Mesenchymal stem cell (in vitro differentiated cells and primary cell): ENCODE results near the gene IMMP2L.

Experiments used
- DNase-seq: peaks from one replicate; pipeline ENCODE4 v3.0.0-alpha.2; 2013
- H2AFZ ChIP-seq: one replicate; pipeline ENCODE4 v1.6.1; 2013; ENCODE audit warnings: low read depth, mild to moderate bottlenecking, control low read depth, inconsistent platforms, low read length, moderate library complexity
- H2AK5ac ChIP-seq: 2 replicates; pipeline ENCODE4 v1.6.1; 2013; ENCODE audit warnings: low read length, moderate library complexity, mild to moderate bottlenecking, inconsistent platforms; ENCODE audit not compliant: severe bottlenecking
- H2BK120ac ChIP-seq: one replicate; pipeline ENCODE4 v1.6.1; 2013; ENCODE audit warnings: low read depth, mild to moderate bottlenecking, inconsistent platforms, low read length, moderate library complexity
- H2BK12ac ChIP-seq, 2 experiments: one replicate each; pipeline ENCODE4 v1.6.1; 2013; ENCODE audit warnings: inconsistent platforms in 2 of 2, low read length in 2 of 2, mild to moderate bottlenecking in 2 of 2, moderate library complexity in 2 of 2, control low read depth in 1 of 2
- H2BK15ac ChIP-seq: one replicate; pipeline ENCODE4 v1.6.1; 2013; ENCODE audit warnings: mild to moderate bottlenecking, low read depth, inconsistent platforms; ENCODE audit not compliant: poor library complexity, severe bottlenecking
- H2BK5ac ChIP-seq: 2 replicates; pipeline ENCODE4 v1.6.1; 2013; ENCODE audit warnings: low read depth, mild to moderate bottlenecking, low read length, control low read depth, inconsistent platforms; ENCODE audit not compliant: poor library complexity, severe bottlenecking
- H3K14ac ChIP-seq, 2 experiments: one replicate each; pipeline ENCODE4 v1.6.1; 2013; ENCODE audit warnings: inconsistent platforms in 2 of 2, low read length in 2 of 2, control low read depth in 1 of 2, mild to moderate bottlenecking in 1 of 2, moderate library complexity in 1 of 2
- H3K18ac ChIP-seq, 2 experiments: one replicate each; pipeline ENCODE4 v1.6.1; 2013; ENCODE audit warnings: inconsistent platforms in 2 of 2, low read length in 2 of 2, control low read depth in 1 of 2, low read depth in 1 of 2, mild to moderate bottlenecking in 1 of 2
- H3K23ac ChIP-seq, 2 experiments: one replicate each; pipeline ENCODE4 v1.6.1; 2013; ENCODE audit warnings: inconsistent platforms in 2 of 2, low read length in 2 of 2, mild to moderate bottlenecking in 2 of 2, moderate library complexity in 2 of 2, control low read depth in 1 of 2
- H3K27ac ChIP-seq: 2 replicates; pipeline ENCODE4 v1.5.1; 2013; ENCODE audit warnings: mild to moderate bottlenecking, moderate library complexity, low read length, control low read depth, inconsistent platforms; ENCODE audit not compliant: poor library complexity, severe bottlenecking
- H3K27me3 ChIP-seq, 2 experiments: 2 replicates each; pipeline versions ENCODE4 v1.6.1 to v1.7.0; 2013; ENCODE audit warnings: low read length in 2 of 2, mild to moderate bottlenecking in 2 of 2, moderate library complexity in 2 of 2, control low read depth in 1 of 2, inconsistent platforms in 1 of 2; ENCODE audit not compliant: control insufficient read depth in 1 of 2, insufficient read depth in 1 of 2
- H3K36me3 ChIP-seq, 2 experiments: 2 replicates each; pipeline versions ENCODE4 v1.6.1 to v1.7.0; 2013; ENCODE audit warnings: low read length in 2 of 2, control low read depth in 1 of 2, inconsistent platforms in 1 of 2, low read depth in 1 of 2, mild to moderate bottlenecking in 1 of 2; ENCODE audit not compliant: insufficient read depth in 2 of 2, control insufficient read depth in 1 of 2
- H3K4ac ChIP-seq, 2 experiments: one replicate each; pipeline ENCODE4 v1.6.1; 2013; ENCODE audit warnings: inconsistent platforms in 2 of 2, low read length in 2 of 2, mild to moderate bottlenecking in 2 of 2, moderate library complexity in 2 of 2, control low read depth in 1 of 2, low read depth in 1 of 2
- H3K4me1 ChIP-seq: 2 replicates; pipeline ENCODE4 v1.6.1; 2013; ENCODE audit warnings: low read depth, low read length, control low read depth; ENCODE audit not compliant: control insufficient read depth, insufficient read depth
- H3K4me2 ChIP-seq: 2 replicates; pipeline ENCODE4 v1.6.1; 2013; ENCODE audit warnings: low read length, mild to moderate bottlenecking, inconsistent platforms; ENCODE audit not compliant: poor library complexity, severe bottlenecking
- H3K4me3 ChIP-seq, 2 experiments: 2 replicates each; pipeline versions ENCODE4 v1.5.1 to v1.7.0; 2013; ENCODE audit warnings: low read length in 2 of 2, mild to moderate bottlenecking in 2 of 2, control low read depth in 1 of 2, low read depth in 1 of 2; ENCODE audit not compliant: insufficient read depth in 1 of 2
- H3K79me1 ChIP-seq: replicated peaks from 2 replicates; pipeline ENCODE4 v1.6.1; 2013; ENCODE audit warnings: mild to moderate bottlenecking, control low read depth, low read length, inconsistent platforms; ENCODE audit not compliant: poor library complexity, severe bottlenecking
- H3K9ac ChIP-seq: 2 replicates; pipeline ENCODE4 v1.7.0; 2013; ENCODE audit warnings: mild to moderate bottlenecking, low read length, moderate library complexity
- H3K9me3 ChIP-seq: 2 replicates; pipeline ENCODE4 v1.7.0; 2013; ENCODE audit warnings: mild to moderate bottlenecking, low read length; ENCODE audit not compliant: control insufficient read depth
- H4K8ac ChIP-seq: one replicate; pipeline ENCODE4 v1.6.1; 2013; ENCODE audit warnings: inconsistent platforms, mild to moderate bottlenecking, low read length, moderate library complexity
- H4K91ac ChIP-seq: one replicate; pipeline ENCODE4 v1.6.1; 2013; ENCODE audit warnings: mild to moderate bottlenecking, low read length, inconsistent platforms
- WGBS: methylation state at CpG from one replicate; pipeline ENCODE4 v1.1.7; 2013; ENCODE audit warnings: mixed read lengths; 5-methylcytosine and 5-hydroxymethylcytosine counted together

The IMMP2L gene

DNA sequence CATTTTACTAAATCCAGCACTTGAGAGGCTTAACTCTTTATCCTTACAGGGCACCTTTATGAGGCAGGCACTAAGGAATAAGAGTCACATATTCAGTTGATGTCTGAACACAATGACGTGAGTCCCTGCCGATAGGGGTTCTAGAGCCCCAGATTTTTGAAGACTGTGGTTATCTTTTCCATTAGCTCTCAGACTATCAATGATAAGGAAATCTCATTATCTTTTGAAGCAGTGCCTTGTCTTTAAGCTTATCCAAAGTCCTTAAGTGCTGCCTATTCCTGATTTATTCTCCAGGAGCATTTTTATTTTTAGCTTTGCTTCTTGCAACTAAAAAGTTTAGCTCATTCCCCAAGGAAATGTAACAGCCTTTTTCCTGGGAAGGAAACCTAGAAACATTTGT lies 915.5 kb downstream of the IMMP2L start:
- no peak for DNase-seq
- Histone ChIP-seq H3K14ac (no peak overlapping the region), H3K79me1 (no peaks in the 10 kb centered on the region), H3K36me3 (no peaks in the 10 kb centered on the region), H3K4me3 (no peak overlapping the region), H3K27ac (no peak overlapping the region), H3K4me1 (no peaks in the 10 kb centered on the region), H2BK15ac (no peak overlapping the region), H3K18ac (no peak overlapping the region), H3K27me3 (no peaks in the 10 kb centered on the region), H3K4me2 (no peak overlapping the region), H2BK12ac (no peak overlapping the region), H4K8ac (no peak overlapping the region), H2AFZ (no peak overlapping the region), H3K9ac (no peak overlapping the region), H2AK5ac (no peak overlapping the region), H2BK120ac (no peak overlapping the region), H3K9me3 (no peaks in the 10 kb centered on the region), H3K23ac (no peak overlapping the region), H2BK5ac (no peak overlapping the region), H3K4ac (no peak overlapping the region), H4K91ac (no peak overlapping the region)
- 96% methylated on average over 2 of the region's 2 CpGs for WGBS

DNA sequence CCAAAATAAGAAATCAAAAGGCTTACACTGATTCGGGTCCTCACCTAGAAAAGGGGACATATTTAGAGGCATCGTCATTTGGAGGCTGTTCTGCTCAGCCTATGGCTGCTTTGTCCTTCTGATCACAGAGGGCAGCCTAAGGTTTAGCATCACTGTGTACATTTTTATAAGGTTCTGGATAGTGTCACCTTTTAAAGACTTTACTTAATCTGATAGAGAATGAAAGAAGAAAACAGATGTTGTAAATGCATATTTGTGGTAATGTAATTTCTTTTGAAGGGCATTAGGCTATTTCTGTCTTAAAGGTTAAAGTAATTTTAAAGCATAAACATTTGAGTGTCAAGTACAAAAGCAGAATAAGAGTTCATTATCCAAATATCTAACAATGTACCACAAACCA lies 916.7 kb downstream of the IMMP2L start:
- Histone ChIP-seq H3K4me3 (no peak overlapping the region), H3K18ac (no peak overlapping the region), H2BK120ac (no peak overlapping the region), H3K4me2 (no peak overlapping the region), H3K9ac (no peak overlapping the region), H2AK5ac (no peak overlapping the region), H3K4ac (no peak overlapping the region), H2BK5ac (no peak overlapping the region), H2BK12ac (no peak overlapping the region), H3K79me1 (no peaks in the 10 kb centered on the region), H2BK15ac (no peak overlapping the region), H3K23ac (no peak overlapping the region), H3K14ac (no peak overlapping the region), H3K27ac (no peak overlapping the region), H4K91ac (no peak overlapping the region), H4K8ac (no peak overlapping the region), H3K36me3 (no peaks in the 10 kb centered on the region), H3K27me3 (no peaks in the 10 kb centered on the region), H2AFZ (no peak overlapping the region), H3K4me1 (no peaks in the 10 kb centered on the region), H3K9me3 (no peaks in the 10 kb centered on the region)
- DNase-seq: no peak
- WGBS: 88% methylated on average over 2 of the region's 2 CpGs

DNA sequence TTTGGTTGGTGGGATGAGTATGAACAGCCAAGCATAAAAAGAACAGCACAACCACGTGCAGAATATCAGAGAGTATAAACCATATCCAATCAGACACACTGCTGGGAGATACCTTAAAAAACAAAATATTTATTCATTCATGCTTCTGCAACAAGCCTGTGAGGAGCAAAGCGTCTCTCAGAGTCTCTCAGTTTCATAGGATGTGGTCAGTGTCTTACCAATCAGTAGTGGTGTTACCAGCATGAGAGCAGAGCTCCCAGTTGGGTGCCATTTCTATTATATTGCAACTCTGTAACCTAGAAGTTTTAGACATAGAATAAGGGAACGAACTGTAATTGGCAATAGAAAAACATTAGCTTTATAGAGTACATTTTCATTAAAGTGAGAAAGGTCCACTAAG lies 917.2 kb downstream of the IMMP2L start:
- Histone ChIP-seq H3K79me1 (no peaks in the 10 kb centered on the region), H3K4me1 (no peaks in the 10 kb centered on the region), H3K18ac (no peak overlapping the region), H4K8ac (no peak overlapping the region), H2AK5ac (no peak overlapping the region), H2BK5ac (no peak overlapping the region), H2BK15ac (no peak overlapping the region), H2BK120ac (no peak overlapping the region), H3K9ac (no peak overlapping the region), H3K27me3 (no peaks in the 10 kb centered on the region), H3K23ac (no peak overlapping the region), H3K27ac (no peak overlapping the region), H3K4ac (no peak overlapping the region), H2BK12ac (no peak overlapping the region), H3K4me3 (no peak overlapping the region), H3K9me3 (no peaks in the 10 kb centered on the region), H4K91ac (no peak overlapping the region), H3K14ac (no peak overlapping the region), H3K36me3 (no peaks in the 10 kb centered on the region), H2AFZ (no peak overlapping the region), H3K4me2 (no peak overlapping the region)
- no peak for DNase-seq
- WGBS: 69% methylated on average over 1 of the region's 3 CpGs

DNA sequence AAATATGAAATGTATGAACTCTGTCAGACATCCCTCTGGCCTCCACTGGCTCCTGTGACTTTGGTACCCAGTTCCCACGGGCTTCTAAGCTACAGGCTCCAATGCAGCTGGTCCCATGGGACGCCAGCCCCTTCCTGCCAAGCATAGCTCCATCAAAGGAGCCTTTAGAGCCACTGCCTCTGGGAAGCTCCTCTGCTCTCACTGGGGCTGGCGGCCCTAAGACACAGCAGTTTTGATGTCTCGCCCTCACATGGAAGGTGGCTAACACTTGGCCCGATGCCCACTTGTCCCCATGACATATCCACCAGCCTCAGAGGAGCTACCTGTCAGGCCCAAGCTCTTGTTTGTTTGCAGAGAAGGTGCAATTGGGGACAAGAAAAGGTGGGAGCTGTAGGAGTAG lies 925.0 kb downstream of the IMMP2L start:
- Histone ChIP-seq H3K4me2 (no peak overlapping the region), H3K14ac (no peak overlapping the region), H2AK5ac (no peak overlapping the region), H2BK15ac (no peak overlapping the region), H2AFZ (no peak overlapping the region), H3K4ac (no peak overlapping the region), H3K27me3 (no peaks in the 10 kb centered on the region), H2BK120ac (no peak overlapping the region), H3K36me3 (no peaks in the 10 kb centered on the region), H3K18ac (no peak overlapping the region), H4K91ac (no peak overlapping the region), H3K27ac (no peak overlapping the region), H3K23ac (no peak overlapping the region), H2BK5ac (no peak overlapping the region), H3K4me1 (no peaks in the 10 kb centered on the region), H4K8ac (no peak overlapping the region), H2BK12ac (no peak overlapping the region), H3K79me1 (no peaks in the 10 kb centered on the region), H3K9me3 (peaks cover 8% of the 10 kb centered on the region), H3K9ac (no peak overlapping the region), H3K4me3 (no peak overlapping the region)
- no peak for DNase-seq
- WGBS: 75% methylated on average over 4 of the region's 5 CpGs
